Stimulated activated CD4-positive, alpha-beta T cell treated with anti-CD3 and anti-CD28 coated beads, TNF-alpha, amount 100 ng/mL, for 4 hours (primary cell): ENCODE measurements around the gene WIPF1.
"Not testable (repeated sequence)": the region's sequence is repeated elsewhere in the genome, so short reads cannot be mapped to it uniquely, and the experiment has no call there.

Experiments used
- DNase-seq, 3 experiments: peaks; one replicate each; pipeline ENCODE4 v3.0.0-alpha.2; 2020; ENCODE audit warnings: low read depth in 3 of 3

WIPF1 gene

DNA sequence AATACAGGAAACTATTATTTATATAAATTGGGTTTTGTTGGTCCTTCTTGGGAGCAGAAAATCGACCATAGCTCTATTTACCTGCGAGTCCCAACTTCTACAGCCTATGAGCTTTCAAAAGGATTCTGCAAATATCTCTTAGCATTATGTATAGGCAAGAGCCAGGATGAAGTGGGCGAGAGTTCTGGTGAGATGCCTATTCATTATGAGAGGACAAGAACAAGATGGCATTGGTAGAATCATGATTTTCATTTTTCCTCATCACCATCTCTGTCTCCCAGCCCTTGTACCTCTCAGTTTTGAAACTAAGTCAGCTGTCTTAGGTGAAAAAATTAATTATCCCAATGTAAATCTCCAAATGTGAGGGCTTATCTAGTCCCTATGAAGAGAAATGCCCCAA is 25.0 kb downstream of the WIPF1 start:
- DNase-seq, result no peak

DNA sequence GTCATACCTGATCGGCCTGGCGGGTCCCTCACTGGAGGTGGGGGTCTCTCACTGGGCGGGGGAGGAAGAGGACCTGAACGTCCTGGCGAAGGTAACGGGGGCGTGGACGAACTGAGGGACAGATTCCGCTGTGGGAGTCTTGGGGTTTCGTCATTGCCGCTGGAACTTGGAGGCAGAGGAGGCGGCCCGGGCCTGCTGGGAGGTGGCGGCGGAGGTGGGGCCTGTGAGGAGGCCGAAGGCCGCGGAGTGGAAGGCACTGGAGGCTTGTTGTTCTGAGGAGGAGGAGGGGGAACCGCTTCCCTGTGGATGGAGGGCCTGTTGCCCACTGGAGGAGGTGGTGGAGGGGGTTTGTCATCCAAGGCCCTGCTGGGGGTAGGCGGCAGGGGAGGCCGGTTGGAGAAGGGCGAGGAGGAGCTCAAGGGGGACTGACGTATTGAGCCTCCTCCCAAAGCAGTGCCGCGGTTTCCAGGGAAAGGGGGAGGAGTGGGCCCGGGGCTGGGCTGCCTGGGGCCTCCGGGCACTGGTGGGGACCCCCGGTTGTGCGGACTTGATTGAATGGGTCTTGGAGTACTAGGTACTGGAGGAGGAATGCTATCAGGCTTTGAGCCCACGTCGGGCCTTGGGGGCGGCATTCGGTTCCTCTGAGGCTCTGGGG is 25.8 kb downstream of the WIPF1 start:
- DNase-seq, result no peak

DNA sequence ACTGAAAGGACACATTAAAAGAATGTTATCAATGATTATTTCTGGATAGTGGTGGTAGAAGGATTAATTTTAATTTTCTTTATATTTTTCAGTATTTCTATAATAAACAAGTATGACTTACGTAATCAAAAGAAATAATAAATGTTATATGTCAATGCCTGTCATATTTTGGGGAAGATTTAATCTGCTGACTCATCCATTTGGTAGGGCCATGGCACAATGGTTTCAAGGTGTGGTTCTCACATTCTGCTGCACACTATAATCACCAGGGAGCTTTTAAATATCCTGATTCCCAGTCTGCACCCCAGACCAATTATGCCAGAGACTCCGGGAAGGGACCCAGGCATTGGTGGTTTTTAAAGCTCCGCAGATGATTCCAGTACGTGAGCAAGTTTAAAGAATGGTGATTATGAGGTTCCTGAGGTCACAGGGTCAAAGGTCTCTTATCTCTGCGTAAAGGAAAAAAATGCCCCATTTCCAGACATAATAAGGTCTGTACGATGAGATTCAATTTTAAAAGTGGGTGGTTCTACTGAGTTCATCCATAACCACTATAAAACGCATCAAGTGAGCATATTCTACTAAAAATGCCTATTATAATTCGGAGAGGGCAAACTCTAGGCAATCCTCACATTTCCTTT is 27.2 kb downstream of the WIPF1 start:
- no peak for DNase-seq

DNA sequence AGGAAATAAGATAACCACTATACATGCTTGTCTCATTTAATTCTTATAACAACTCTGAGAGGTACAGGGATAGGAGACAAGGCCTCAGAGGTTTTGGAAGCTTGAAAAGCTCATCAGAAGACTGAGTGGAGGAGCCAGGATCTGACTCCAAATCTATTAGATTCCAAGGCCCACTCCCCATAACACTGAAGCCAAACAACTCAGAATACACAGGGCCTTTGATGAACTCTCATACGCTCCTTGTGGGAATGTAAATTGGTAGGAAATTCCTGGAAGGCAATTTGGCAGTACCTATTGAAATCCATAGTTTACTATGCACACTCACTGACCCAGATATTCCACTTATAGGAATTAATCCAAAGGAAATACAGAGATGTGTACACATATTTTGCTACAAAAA is 27.9 kb downstream of the WIPF1 start:
- no peak for DNase-seq

DNA sequence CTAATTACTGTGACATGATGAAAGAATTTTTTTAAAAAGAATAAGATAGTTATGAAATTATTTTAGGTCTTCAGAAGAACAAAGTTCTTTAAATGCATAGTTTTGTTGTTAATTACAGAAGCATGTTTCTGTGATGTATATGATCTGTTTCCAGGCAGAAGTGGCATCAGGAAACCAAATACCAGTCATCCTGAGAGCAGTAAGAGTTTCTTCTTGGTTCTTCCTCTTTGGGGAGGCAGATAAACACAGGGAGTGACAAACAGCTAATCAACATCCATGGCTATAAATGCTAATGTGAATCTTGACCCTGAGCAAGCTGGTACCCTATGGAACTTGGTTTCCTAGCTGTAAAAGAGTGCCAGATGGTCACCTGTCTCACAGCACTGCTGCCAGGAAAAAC is 29.2 kb downstream of the WIPF1 start:
- DNase-seq, result no peak

DNA sequence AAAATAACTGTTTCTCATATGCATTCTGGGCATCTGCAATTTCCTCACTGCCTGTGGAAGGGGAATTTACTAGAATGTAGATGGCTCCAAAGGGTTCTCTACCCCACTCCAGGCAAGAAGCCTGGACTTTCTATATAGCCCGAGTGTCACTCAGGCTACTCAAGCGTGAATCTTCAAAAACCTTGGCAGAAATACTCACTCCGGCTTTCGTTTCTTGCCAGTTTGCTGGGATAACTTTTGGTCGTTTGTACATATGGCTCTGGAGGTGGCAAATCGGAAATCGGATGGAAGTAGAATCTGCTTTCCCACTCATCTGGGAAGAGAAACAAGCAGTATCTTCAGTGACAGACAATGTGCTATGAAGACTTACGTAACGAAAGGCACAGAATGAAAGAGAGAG is 30.7 kb downstream of the WIPF1 start:
- DNase-seq, result no peak

DNA sequence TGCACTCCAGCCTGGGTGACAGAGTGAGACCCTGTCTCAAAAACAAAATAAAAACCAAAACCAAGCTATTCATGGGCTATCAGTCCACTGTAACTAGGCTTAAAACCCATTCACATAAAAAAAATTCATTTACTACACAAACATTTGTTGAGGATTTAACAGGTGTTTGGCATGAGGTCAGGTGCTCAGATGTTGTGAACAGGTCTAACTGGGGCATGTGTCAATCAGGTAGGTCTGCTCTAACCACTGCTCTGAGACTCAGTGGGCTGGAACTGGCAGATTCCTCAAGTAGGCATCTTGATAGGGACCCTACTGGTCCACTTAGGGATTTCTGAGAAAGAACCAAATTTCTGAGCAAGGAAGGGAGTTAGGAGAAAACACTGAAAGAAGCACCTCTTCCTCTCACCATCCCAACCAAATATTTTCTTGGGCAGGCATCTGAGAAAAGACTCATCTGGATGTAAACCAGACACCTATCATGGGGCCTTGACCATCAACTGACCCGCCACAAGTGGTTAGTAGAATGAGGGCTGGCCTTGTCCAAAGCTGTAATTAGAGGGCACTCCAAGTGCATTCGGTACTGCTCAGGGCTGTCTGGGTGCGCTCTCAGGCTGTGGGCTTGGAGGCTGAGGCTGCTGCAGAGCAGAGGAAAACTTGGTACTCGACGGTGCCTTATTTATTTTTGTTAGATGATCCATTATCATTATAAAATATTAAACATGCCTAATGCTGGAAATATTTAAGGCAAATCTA is 33.9 kb downstream of the WIPF1 start:
- DNase-seq, result no peak

DNA sequence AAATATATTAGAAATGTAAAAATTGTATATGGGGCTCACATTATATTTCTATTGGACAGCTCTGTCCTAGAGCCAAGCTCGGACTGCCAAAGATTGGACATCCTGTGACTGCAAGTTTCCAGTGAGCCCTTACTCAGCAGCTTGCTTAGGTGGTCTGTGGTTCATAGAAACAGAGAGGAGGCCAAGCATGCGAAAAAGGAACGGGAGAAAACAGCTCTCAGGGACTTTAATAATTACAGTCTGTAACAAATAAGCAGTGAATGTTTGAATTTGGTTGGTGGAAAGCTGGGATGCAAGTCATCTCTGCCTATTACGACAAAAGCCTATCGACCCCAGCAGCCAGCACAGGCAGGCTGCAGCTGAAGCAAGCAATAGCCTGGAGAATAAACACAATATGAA is 35.6 kb downstream of the WIPF1 start:
- no peak for DNase-seq

DNA sequence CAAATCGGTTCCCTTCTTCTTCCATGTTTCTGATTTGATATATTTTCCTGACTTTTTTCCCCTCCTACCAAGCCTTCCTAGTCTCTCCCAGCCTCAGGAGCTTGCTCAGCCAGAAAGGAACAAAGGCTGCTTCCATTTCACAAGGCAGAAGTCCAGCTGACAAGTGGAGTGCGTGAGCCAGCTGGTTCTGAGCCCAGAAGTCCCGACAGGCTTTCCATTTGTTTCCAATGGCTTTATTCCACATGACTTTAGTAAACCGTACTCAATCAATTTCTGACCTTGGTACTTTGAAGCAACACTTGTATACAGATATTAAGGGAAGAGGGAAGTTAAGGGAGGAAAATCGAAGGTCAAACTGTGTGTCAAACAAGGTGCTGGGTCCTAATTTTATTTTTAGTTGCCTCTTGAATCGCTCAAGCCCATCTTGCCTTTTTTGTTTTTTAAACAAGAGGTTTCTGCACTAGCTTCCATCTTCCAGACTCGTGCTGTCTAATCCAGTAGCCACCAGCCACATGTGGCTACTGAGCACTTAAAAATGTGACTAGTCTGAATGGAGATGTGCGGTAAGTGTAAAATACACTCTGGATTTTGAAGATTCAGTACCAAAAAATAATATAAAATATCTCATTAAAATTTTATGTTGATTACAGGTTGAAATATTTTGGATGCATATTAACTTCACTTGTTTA is 36.2 kb downstream of the WIPF1 start:
- DNase-seq, result no peak

DNA sequence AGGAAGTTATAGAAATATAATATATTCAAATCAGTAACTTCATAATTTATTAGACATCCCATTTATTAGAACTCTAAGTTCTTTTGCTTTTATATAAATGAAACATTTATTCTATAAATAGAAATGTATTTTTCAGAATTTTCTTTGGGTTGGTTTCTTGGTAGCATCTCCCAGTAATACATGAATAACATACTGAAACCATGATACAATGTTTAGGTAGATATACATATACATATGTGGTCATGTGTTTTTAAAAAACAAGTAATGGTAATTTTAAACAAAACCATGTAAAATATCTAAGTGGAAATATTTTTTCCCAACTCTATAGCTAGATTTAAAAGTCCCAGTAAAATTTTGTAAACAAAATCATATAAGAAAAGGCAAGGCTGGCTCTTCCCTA is 36.9 kb downstream of the WIPF1 start:
- no peak for DNase-seq

DNA sequence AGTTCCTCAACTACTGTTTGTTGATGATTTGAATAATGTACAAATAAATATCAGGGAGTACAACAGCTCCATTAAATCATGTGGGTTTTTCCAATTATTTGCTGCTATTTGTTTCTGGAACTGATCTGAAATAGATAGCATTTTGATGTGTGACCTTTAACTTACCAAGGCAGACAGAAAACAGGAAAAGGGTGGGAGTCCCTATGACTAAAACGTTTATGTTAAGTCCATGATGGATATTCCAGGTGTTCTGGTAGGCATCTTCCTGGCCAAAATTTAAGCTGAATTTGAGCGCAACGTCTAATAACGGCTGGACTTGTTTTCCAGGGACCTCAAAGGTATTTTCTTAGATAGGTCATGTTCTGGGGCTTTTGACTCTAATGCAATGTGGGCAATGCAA is 41.6 kb downstream of the WIPF1 start:
- DNase-seq, result no peak

DNA sequence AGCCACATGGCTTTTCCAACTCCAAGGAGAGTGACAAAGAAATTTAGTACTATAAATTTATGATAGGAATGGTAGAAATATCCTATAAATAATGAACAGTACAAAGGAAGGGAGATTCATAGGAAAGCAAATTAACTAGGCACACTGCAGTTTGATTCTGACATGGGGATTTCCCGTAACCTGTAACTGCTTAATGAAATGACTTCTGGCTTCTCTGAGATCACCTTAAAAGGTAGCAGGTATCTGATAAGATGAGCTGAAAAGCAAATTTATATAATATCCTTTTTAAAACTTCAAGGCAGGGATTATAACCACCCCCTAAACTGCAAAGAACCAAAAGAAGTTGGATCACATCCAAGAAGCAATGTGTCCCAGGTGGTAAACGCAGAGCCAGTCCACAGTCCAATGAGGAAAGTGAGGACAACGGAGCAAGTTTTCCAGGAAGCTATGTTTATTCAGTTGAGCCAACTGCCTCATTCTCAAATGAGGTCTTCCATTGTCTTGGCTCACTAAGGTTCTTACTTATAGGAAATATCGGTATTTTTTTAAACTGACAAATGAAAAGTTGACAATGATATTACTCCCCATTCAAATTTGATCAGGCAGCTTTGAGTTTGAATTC is 43.0 kb downstream of the WIPF1 start:
- no peak for DNase-seq

DNA sequence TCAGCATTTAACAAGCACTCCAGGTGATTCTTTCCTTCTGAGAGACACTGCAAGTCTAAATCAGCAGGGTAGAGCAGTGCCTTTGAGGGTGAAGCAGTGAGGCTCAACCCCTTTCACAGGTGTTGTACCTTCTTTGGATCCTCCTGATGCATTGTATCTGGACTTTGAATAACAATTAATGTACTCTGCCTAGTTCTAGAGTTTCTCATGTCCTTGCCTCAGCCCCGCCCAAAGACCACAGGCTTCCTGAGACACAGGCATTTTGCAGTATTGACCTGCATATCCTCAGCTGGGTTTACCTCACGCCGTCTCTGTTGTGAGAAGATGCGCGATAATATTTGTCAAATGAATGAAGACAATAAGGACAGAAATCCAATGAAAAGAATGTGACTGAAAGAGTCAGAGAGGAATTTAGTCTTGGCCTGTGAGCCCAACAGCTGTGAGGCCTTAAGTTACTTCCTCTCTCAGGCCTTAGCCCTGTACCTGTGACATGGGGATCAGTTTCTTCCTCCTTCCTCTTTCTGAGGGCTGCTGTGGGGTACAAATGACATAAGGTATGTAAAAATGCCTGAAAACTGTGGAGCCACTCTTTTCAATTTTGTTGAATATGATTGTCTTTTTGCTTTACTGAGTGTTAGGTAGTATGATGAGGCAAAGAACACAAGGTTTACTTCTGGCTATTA is 43.7 kb downstream of the WIPF1 start:
- DNase-seq, result no peak

DNA sequence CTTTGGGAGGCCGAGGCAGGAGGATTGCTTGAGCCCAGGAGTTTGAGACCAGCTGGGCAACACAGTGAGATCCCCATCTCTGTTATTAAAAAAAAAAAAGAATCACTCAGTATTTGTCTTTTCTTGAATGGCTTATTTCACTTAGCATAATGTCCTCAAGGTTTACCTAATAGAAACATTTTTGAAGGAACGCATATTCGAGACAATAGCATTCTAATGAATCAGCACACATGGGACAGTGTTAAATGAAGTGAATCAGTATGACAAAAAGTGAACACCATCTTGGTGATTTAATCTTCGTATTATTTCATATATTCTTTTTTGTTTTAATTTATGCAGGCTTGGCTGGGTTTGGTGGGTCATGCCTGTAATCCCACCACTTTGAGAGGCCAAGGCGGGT is 44.7 kb downstream of the WIPF1 start:
- DNase-seq, result no peak

DNA sequence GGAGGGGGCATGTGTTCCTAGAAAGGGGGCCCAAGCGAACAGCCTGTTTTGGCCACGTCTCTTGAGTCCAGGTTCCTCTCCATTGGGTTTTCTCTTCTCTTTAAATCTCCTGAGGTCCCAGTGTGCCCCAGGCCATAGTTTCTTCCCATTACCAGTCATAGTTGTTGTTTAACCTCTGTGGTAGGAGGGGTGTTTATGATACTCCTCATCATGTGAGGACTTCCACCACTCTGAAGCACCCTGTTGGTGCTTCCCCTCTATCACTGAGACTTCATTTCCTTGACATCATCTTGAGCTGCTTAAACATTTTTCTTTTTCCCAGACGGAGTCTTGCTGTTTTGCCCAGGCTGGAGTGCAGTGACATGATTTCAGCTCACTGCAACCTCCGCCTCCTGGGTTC is 45.9 kb downstream of the WIPF1 start:
- DNase-seq, result no peak

DNA sequence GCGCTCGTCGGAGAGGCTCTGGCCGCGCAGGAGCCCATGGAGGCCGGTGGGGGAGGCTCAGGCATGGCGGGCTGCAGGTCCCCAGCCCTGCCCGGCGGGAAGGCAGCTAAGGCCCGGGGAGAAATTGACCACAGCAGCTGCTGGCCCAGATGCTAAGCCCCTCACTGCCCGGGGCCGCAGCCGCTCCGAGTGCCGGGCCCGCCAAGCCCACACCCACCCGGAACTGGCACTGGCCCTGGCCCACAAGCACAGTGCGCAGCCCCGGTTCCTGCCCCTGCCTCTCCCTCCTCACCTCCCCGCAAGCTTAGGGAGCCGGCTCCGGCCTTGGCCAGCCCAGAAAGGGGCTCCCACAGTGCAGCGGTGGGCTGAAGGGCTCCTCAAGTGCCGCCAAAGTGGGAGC is 49.0 kb downstream of the WIPF1 start:
- DNase-seq, result not testable (repeated sequence)

DNA sequence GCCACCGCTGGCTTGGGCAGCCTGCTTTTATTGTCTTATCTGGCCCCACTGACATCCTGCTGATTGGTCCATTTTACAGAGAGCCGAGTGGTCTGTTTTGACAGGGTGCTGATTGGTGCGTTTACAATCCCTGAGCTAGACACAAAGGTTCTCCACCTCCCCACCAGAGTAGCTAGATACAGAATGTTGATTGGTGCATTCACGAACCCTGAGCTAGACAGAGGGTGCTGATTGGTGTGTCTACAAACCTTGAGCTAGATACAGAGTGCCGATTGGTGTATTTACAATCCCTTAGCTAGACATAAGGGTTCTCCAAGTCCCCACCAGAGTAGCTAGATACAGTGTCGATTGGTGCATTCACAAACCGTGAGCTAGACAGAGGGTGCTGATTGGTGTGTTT is 49.6 kb downstream of the WIPF1 start:
- DNase-seq, result not testable (repeated sequence)

DNA sequence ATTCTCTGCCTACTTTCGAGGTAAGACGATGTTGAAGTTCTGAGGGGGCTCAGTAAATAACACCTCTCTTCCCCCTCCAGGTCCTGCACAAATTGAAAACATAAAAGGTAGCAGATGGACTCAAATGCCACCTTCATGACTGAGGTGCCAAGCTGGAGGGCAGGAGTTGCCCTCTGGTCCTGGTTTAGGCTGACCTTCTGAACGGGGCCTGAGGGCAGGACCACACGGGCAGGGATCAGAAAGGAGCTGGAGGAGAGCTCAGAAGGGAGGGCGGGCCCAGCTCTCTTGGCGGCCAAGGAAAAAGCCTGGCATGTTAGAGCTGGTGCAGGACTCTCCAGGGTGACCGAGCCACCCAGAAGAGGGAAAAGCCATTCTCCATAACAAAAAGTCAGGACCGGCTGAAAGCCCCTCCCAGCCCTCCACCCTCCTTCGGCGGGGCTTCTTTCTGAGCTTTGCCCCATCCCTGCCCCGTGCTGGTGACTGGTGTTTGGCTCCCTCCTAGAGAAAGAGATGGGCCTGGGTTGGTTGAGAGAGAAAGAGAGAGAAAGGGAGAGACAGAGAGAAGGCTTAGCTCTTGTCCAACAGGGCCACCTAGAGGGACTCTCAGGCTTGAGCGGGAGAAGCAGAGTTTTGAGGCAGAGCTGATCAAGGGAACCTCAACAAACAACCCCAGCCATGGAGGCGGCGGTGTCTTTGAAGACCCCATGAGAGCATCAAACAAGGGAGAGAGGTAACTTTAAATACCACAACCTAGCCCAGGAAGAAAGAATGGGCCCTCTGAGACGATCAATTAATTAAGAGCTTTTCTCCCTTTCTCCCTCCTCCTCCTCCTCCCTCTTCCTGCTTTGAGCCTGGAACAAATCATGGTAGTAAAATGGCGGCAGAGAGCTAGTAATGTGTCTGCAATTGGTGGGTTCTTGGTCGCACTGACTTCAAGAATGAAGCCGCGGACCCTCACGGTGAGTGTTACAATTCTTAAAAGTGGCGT is 50.8 kb downstream of the WIPF1 start:
- DNase-seq, result no peak

DNA sequence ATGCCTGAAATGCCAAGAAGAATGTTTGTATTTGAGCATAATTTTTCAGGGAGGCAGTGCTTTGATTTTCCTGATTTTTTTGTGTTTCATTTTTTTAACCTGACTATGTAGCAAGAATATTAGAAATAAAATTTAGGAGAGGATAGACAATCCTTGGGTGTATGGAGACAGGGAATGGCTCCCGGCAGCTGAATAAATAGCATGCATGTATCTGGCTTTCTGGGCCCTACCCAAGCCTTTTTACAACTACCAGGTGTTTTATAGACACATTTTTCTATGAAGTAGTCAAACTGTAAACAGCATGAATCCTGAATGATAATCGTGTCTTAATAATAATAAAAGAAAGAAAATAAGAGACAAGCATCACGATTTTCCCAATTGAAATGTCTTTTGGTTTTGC is 52.4 kb downstream of the WIPF1 start:
- DNase-seq, result no peak

DNA sequence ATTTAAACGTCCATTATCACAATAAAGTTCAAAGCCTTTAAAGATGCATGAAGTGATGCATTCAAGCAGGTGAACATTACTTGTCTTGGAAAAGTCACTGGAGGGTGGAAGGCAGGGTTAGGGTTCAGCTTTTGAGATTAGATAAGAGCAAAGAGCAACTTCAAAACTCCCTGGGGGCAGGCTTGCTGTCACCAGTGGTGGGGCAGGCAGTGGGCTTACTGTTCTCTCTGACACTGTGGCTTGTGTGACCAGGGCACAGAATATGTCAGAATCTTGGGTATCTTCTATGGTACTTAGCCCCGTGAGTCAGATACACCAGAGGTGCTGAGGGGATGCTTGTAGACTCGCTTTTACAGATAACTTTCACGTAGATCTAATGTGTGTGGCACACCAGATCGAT is 52.8 kb downstream of the WIPF1 start:
- no peak for DNase-seq
